HCT116 (cell line): ENCODE measurements around the gene MAPK7. TPM values are rescaled to one million over a fixed set of nuclear protein-coding genes. Genes with fewer than 3 reads are reported as not detected.

Experiments used
- ATAC-seq: fragments of 200-7000 bp; cut with Tn5 transposase; 2 replicates; pipeline ENCODE4 v1.9.1; 2020; ENCODE audit warnings: mild to moderate bottlenecking, moderate library complexity
- BruUV-seq: library from RNA; stranded (reverse); fragments of 400-500 nt; replicated peaks from 2 replicates; lab custom pipeline; 2021; lab: Mats Ljungman, UMichigan
- CTCF ChIA-PET: fragments of 300-600 bp; sonication (Branson Sonifier 250); formaldehyde crosslinking; loops from one replicate; lab custom pipeline; 2021; ENCODE audit warnings: antibody characterized with exemption; lab: Charles Lee
- POLR2A ChIA-PET: fragments of 300-600, 350-600 bp; sonication (Branson Sonifier 250); formaldehyde crosslinking; loops from one replicate; lab custom pipeline; 2021; ENCODE audit warnings: antibody characterized with exemption; lab: Charles Lee
- RAD21 ChIA-PET, 2 experiments: fragments of 300-600 bp; sonication (Branson Sonifier 250); formaldehyde crosslinking; loops; one replicate each; lab custom pipeline; 2023; ENCODE audit warnings: low total read pairs in 2 of 2; ENCODE audit not compliant: uncharacterized antibody in 2 of 2, unreplicated experiment in 2 of 2, low non-redundant PET in 1 of 2; lab: Charles Lee
- DNase-seq: peaks from one replicate; pipeline ENCODE4 v3.0.0-alpha.2; 2010; ENCODE audit warnings: low read depth, low spot score
- H2AFZ ChIP-seq: fragments of 200-600 bp; shearing (Covaris generic), sonication (generic); 2 replicates; pipeline ENCODE4 v1.6.1; 2017; ENCODE audit warnings: low read depth, mixed run types, mixed read lengths, antibody characterized with exemption, low read length; ENCODE audit not compliant: poor library complexity, severe bottlenecking
- H3K27ac ChIP-seq: 2 replicates; pipeline ENCODE4 v1.5.1; 2012; ENCODE audit warnings: low read depth, low read length
- H3K27me3 ChIP-seq: fragments of 200-600 bp; sonication (generic); 2 replicates; pipeline ENCODE4 v1.6.1; 2016; ENCODE audit warnings: mixed run types, low read length, mixed read lengths; ENCODE audit not compliant: insufficient read depth
- H3K36me3 ChIP-seq, 2 experiments: fragments of 200-500 bp in 1 of 2; fragments of 200-600 bp in 1 of 2; sonication (Bioruptor generic) in 1 of 2; sonication (generic) in 1 of 2; 2 replicates each; pipeline versions ENCODE4 v1.5.1 to v1.6.1; 2014 to 2016; ENCODE audit warnings: low read length in 2 of 2, inconsistent platforms in 1 of 2, mixed read lengths in 1 of 2, mixed run types in 1 of 2; ENCODE audit not compliant: insufficient read depth in 2 of 2, control insufficient read depth in 1 of 2
- H3K4me1 ChIP-seq, 2 experiments: fragments of 200-600 bp in 1 of 2; sonication (generic) in 1 of 2; 2 replicates each; pipeline versions ENCODE4 v1.5.1 to v1.6.1; 2012 to 2017; ENCODE audit warnings: low read length in 2 of 2, inconsistent platforms in 1 of 2, mild to moderate bottlenecking in 1 of 2, mixed read lengths in 1 of 2, mixed run types in 1 of 2, moderate library complexity in 1 of 2; ENCODE audit not compliant: insufficient read depth in 2 of 2, control insufficient read depth in 1 of 2
- H3K4me2 ChIP-seq: fragments of 200-600 bp; sonication (generic); 2 replicates; pipeline ENCODE4 v1.6.1; 2017; ENCODE audit warnings: mixed run types, low read length, mixed read lengths
- H3K4me3 ChIP-seq, 2 experiments: fragments of 200-600 bp in 1 of 2; sonication (generic) in 1 of 2; replicated peaks in 1 of 2; 2 replicates each; pipeline ENCODE4 v1.5.1; 2011 to 2016; ENCODE audit warnings: low read length in 2 of 2, control low read depth in 1 of 2, low read depth in 1 of 2, mild to moderate bottlenecking in 1 of 2, mixed read lengths in 1 of 2, mixed run types in 1 of 2
- H3K79me2 ChIP-seq: fragments of 200-600 bp; sonication (generic); 2 replicates; pipeline ENCODE4 v1.6.1; 2017; ENCODE audit warnings: mild to moderate bottlenecking, mixed run types, low read length, moderate library complexity, mixed read lengths; ENCODE audit not compliant: insufficient read depth
- H3K9ac ChIP-seq: fragments of 200-600 bp; sonication (generic); 2 replicates; pipeline ENCODE4 v1.6.1; 2016; ENCODE audit warnings: low read length, mixed read lengths
- H3K9me2 ChIP-seq: fragments of 200-600 bp; sonication (generic), shearing (Covaris generic); 2 replicates; pipeline ENCODE4 v1.6.1; 2017; ENCODE audit warnings: mixed run types, mild to moderate bottlenecking, moderate library complexity; ENCODE audit not compliant: insufficient read depth
- H3K9me3 ChIP-seq, 2 experiments: fragments of 200-500 bp in 1 of 2; fragments of 200-600 bp in 1 of 2; sonication (Bioruptor generic) in 1 of 2; sonication (generic) in 1 of 2; 2 replicates each; pipeline ENCODE4 v1.6.1; 2014 to 2017; ENCODE audit warnings: low read length in 2 of 2, mixed read lengths in 2 of 2, inconsistent platforms in 1 of 2, low read depth in 1 of 2, mild to moderate bottlenecking in 1 of 2, mixed run types in 1 of 2, moderate library complexity in 1 of 2; ENCODE audit not compliant: control insufficient read depth in 1 of 2, insufficient read depth in 1 of 2
- H4K20me1 ChIP-seq: fragments of 200-600 bp; sonication (generic), shearing (Covaris generic); 2 replicates; pipeline ENCODE4 v1.6.1; 2017; ENCODE audit warnings: mixed run types, mild to moderate bottlenecking, moderate library complexity; ENCODE audit not compliant: insufficient read depth
- CEBPB ChIP-seq: IDR thresholded peaks from 2 replicates; pipeline ENCODE4 v1.6.1; 2012; ENCODE audit warnings: low read depth
- CTCF ChIP-seq, 3 experiments: fragments of 200-600 bp in 1 of 3; sonication (generic) in 1 of 3; IDR thresholded peaks in 2 of 3; conservative IDR thresholded peaks in 1 of 3; 2 replicates each; pipeline ENCODE4 v1.5.1; 2012 to 2017; ENCODE audit warnings: low read depth in 2 of 3, low read length in 2 of 3, antibody characterized with exemption in 1 of 3, borderline replicate concordance in 1 of 3, control low read depth in 1 of 3, mild to moderate bottlenecking in 1 of 3, mixed read lengths in 1 of 3, mixed run types in 1 of 3, moderate library complexity in 1 of 3; ENCODE audit not compliant: insufficient read depth in 1 of 3
- EGR1 ChIP-seq: IDR thresholded peaks from 2 replicates; pipeline ENCODE4 v1.6.1; 2012; ENCODE audit warnings: low read depth
- ELF1 ChIP-seq: IDR thresholded peaks from 2 replicates; pipeline ENCODE4 v1.6.1; 2012; ENCODE audit warnings: low read depth, borderline replicate concordance
- JUND ChIP-seq: IDR thresholded peaks from 2 replicates; pipeline ENCODE4 v1.6.1; 2012
- MAX ChIP-seq: IDR thresholded peaks from 2 replicates; pipeline ENCODE4 v1.6.1; 2012
- POLR2AphosphoS5 ChIP-seq: IDR thresholded peaks from 2 replicates; pipeline ENCODE4 v1.6.1; 2011; ENCODE audit warnings: mild to moderate bottlenecking, low read depth, low read length, moderate library complexity
- RAD21 ChIP-seq: IDR thresholded peaks from 2 replicates; pipeline ENCODE4 v1.6.1; 2012; ENCODE audit warnings: low read depth, mild to moderate bottlenecking
- SIN3A ChIP-seq: IDR thresholded peaks from 2 replicates; pipeline ENCODE4 v1.6.1; 2012; ENCODE audit warnings: low read depth
- SP1 ChIP-seq: IDR thresholded peaks from 2 replicates; pipeline ENCODE4 v1.6.1; 2012; ENCODE audit warnings: low read depth
- ZFX ChIP-seq: fragments of 450-650 bp; IDR thresholded peaks from 2 replicates; pipeline ENCODE4 v1.6.1; 2017
- ZNF274 ChIP-seq: fragments of 200-500 bp; sonication (Bioruptor generic); IDR thresholded peaks from 2 replicates; pipeline ENCODE4 v1.6.1; 2014; ENCODE audit warnings: mild to moderate bottlenecking, low read depth, low read length, inconsistent platforms
- intact Hi-C: fragments of 100-400 bp; cut with micrococcal nuclease; formaldehyde crosslinking; loops from 2 replicates; pipeline ENCODE4 v1.10.0; 2022
- total RNA-seq: library from RNA; stranded (reverse); gene quantifications from one replicate; pipeline ENCODE4 v1.2.1, GENCODE V29; 2021; ENCODE audit not compliant: unreplicated experiment
- TF ChIP-seq, protein P1 (sequence below): IDR thresholded peaks from 2 replicates; pipeline ENCODE4 v1.6.1; 2012

The MAPK7 gene
- total RNA-seq, 1 experiment from 2014 or later = 15.3 TPM

DNA sequence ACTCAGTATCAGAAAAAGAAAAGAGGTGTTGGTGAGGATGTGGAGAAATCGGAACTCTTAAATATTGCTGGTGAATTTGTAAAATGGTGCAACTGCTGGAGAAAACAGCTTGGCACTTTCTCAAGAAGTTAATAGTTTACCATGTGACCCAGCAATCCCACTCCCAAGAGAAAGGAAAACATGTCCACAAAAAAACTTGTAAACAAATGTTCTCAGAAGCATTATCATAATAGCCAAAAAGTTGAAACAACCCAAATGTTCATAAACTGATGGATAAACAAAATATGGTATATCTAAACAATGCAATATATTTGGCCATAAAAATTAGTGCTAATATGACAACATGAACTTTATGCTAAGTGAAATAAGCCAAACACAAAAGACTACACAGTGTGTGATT, 2.6 kb upstream of the MAPK7 start:
- no peak for ATAC-seq
- ChIA-PET RAD21 (no interaction called here), CTCF (no interaction called here), POLR2A (no interaction called here)
- Histone ChIP-seq H3K9me3 (no peaks in the 10 kb centered on the region), H2AFZ (no peak overlapping the region), H3K27ac (no peak overlapping the region), H3K27me3 (no peaks in the 10 kb centered on the region), H3K4me3 (no peak overlapping the region), H3K4me1 (peaks cover 9 to 18% of the 10 kb centered on the region in 2 experiments; a peak in 3 of 4 replicates), H3K4me2 (no peak overlapping the region), H3K9me2 (no peaks in the 10 kb centered on the region), H4K20me1 (no peaks in the 10 kb centered on the region), H3K79me2 (peaks cover 7% of the 10 kb centered on the region), H3K36me3 (peaks cover 10 to 11% of the 10 kb centered on the region in 2 experiments; a peak in 3 of 4 replicates), H3K9ac (no peak overlapping the region)
- no TSS peak for BruUV-seq
- intact Hi-C loops = loop anchor here (5.0 kb wide), 1 partner anchor 377 kb away; no protein-coding TSS in a partner anchor
- no peak for DNase-seq
- no peak for TF ChIP-seq EGR1
- no peak for TF ChIP-seq ZNF274
- no peak for TF ChIP-seq SIN3A
- no peak for TF ChIP-seq RAD21
- TF ChIP-seq, protein P1, sequence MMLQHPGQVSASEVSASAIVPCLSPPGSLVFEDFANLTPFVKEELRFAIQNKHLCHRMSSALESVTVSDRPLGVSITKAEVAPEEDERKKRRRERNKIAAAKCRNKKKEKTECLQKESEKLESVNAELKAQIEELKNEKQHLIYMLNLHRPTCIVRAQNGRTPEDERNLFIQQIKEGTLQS = no peak
- TF ChIP-seq ELF1 = no peak
- no peak for TF ChIP-seq MAX

DNA sequence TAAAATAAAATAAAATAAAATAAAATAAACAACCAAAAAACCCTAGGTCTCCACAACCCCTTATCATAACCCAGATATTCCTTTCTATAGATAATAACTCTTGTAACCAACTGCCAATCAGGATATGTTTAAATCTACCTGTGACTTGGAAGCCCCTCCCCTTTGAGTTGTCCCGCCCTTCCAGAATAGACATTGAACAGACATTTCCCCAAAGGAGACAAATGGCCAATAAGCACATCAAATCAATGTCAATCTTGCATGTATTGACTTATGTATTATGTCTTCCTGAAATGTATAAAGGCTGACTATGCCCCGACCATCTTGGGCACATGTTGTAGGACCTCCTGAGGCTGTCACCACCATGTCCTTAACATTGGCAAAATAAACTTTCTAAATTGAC, 1.5 kb upstream of the MAPK7 start:
- no peak for ATAC-seq
- H3K4me3 ChIP-seq = peak overlapping the region; percentile 67 to 94
- ChIA-PET CTCF (interaction anchor here (1.7 to 2.3 kb wide), 3 partner anchors 15 to 390 kb away, joined by 10 to 41 read pairs (median 15); partner anchors contain the start of gene B9D1), POLR2A (interaction anchor here (1.4 to 2.2 kb wide), 4 partner anchors 11 to 32 kb away, joined by 5 to 13 read pairs (median 10); partner anchors contain the start of gene B9D1), RAD21 (interaction anchor here (1.7 kb wide), 2 partner anchors 14 to 70 kb away, joined by 7 to 12 read pairs; partner anchors contain the start of gene B9D1 (in 1 of the 2))
- no peak overlapping the region for H2AFZ ChIP-seq
- H3K9me3 ChIP-seq = no peaks in the 10 kb centered on the region
- H3K9me2 ChIP-seq = no peaks in the 10 kb centered on the region
- no peaks in the 10 kb centered on the region for H3K27me3 ChIP-seq
- peak overlapping the region; percentile 82 for H3K4me2 ChIP-seq
- peaks cover 7% of the 10 kb centered on the region for H3K79me2 ChIP-seq
- no peaks in the 10 kb centered on the region for H4K20me1 ChIP-seq
- peak overlapping the region; percentile 74 for H3K9ac ChIP-seq
- TF ChIP-seq CEBPB (no peak), POLR2AphosphoS5 (no peak), MAX (peak; percentile 30; the same call in 1 of the 2 replicates), CTCF (IDR thresholded peaks at IDR 0.05 in 2 of 3, conservative IDR thresholded peaks at IDR 0.05 in 1 of 3; ENCODE audit: borderline replicate concordance in 1 of 3, insufficient read depth in 1 of 3, low read depth in 2 of 3, low read length in 2 of 3) (no peak), ZFX (no peak), JUND (no peak), SP1 (peak; percentile 27; the same call in 1 of the 2 replicates)
- H3K36me3 ChIP-seq = peaks cover 14 to 17% of the 10 kb centered on the region in 2 experiments; a peak in 3 of 4 replicates
- peak; percentile 33 for DNase-seq
- BruUV-seq = no TSS peak
- H3K4me1 ChIP-seq = peaks cover 9 to 18% of the 10 kb centered on the region in 2 experiments; a peak in 3 of 4 replicates
- H3K27ac ChIP-seq = peak overlapping the region; percentile 84
- intact Hi-C loops = loop anchor here (1.0 to 5.0 kb wide), 2 partner anchors 70 to 375 kb away; no protein-coding TSS in a partner anchor
